Esophagus muscularis mucosa (tissue), 4 donors: ENCODE data around the gene SLC35G6.

ENCODE experiments used
- EP300 ChIP-seq: sonication (generic); formaldehyde crosslinking; IDR thresholded peaks from one replicate; pipeline ENCODE4 v1.6.1; 2017; ENCODE audit warnings: antibody characterized with exemption
- POLR2A ChIP-seq: fragments of 450-650 bp; IDR thresholded peaks from one replicate; pipeline ENCODE4 v1.6.1; 2017; ENCODE audit warnings: antibody characterized with exemption, moderate library complexity, mild to moderate bottlenecking, low read depth
- POLR2AphosphoS5 ChIP-seq, 2 donors: sonication (generic); formaldehyde crosslinking; IDR thresholded peaks; one replicate each; pipeline ENCODE4 v1.6.1; 2017; ENCODE audit warnings: antibody characterized with exemption in 2 of 2
- TF ChIP-seq, protein P1 (sequence below), 3 experiments: fragments of 200-600 bp in 2 of 3; fragments of 450-650 bp in 1 of 3; sonication (generic) in 2 of 3; IDR thresholded peaks; one replicate each; pipeline ENCODE4 v1.5.1; 2017 to 2019; ENCODE audit warnings: antibody characterized with exemption in 3 of 3, mild to moderate bottlenecking in 2 of 3, moderate library complexity in 1 of 3

DNA sequence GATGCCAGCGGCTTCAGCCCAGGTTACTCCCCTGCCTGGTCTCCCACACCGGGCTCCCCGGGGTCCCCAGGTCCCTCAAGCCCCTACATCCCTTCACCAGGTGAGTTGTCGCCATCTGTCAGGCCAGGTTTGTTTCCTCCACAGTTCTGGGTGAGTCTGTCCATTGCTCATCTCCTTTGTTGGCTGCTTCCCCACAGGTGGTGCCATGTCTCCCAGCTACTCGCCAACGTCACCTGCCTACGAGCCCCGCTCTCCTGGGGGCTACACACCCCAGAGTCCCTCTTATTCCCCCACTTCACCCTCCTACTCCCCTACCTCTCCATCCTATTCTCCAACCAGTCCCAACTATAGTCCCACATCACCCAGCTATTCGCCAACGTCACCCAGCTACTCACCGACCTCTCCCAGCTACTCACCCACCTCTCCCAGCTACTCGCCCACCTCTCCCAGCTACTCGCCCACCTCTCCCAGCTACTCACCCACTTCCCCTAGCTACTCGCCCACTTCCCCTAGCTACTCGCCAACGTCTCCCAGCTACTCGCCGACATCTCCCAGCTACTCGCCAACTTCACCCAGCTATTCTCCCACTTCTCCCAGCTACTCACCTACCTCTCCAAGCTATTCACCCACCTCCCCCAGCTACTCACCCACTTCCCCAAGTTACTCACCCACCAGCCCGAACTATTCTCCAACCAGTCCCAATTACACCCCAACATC is 31.7 kb downstream of the SLC35G6 start:
- TF ChIP-seq, protein P1, sequence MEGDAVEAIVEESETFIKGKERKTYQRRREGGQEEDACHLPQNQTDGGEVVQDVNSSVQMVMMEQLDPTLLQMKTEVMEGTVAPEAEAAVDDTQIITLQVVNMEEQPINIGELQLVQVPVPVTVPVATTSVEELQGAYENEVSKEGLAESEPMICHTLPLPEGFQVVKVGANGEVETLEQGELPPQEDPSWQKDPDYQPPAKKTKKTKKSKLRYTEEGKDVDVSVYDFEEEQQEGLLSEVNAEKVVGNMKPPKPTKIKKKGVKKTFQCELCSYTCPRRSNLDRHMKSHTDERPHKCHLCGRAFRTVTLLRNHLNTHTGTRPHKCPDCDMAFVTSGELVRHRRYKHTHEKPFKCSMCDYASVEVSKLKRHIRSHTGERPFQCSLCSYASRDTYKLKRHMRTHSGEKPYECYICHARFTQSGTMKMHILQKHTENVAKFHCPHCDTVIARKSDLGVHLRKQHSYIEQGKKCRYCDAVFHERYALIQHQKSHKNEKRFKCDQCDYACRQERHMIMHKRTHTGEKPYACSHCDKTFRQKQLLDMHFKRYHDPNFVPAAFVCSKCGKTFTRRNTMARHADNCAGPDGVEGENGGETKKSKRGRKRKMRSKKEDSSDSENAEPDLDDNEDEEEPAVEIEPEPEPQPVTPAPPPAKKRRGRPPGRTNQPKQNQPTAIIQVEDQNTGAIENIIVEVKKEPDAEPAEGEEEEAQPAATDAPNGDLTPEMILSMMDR (IDR thresholded peaks at IDR 0.05), result no peak
- TF ChIP-seq POLR2A (no peak), POLR2AphosphoS5 (IDR thresholded peaks at IDR 0.05) (no peak), EP300 (no peak)
